Measurements from ENCODE around the gene P2RX1.

The P2RX1 gene

GRCh38 chr17:3926860-3927627, 10.8 kb upstream of the P2RX1 start:
- Mint-ChIP-seq H3K36me3 (ENCODE audit: insufficient read depth) (peaks cover 30% of the 10 kb centered on the region), H3K4me3 (no peak overlapping the region), H3K9me3 (no peaks in the 10 kb centered on the region), H3K27ac (ENCODE audit: low read depth) (peak overlapping the region; percentile 49), H3K27me3 (no peaks in the 10 kb centered on the region), H3K4me1 (peaks cover 6% of the 10 kb centered on the region)
- DNase-seq (ENCODE audit: low spot score in 2 of 2), result no peak
- ATAC-seq (replicated peaks; ENCODE audit: extremely low read depth, poor library complexity, severe bottlenecking), result no peak

- Mint-ChIP-seq H3K4me1 (peaks cover 6% of the 10 kb centered on the region), H3K36me3 (ENCODE audit: insufficient read depth) (peaks cover 26% of the 10 kb centered on the region)
Observed at GRCh38 chr17:3925684-3926485, 9.6 kb upstream of the P2RX1 start.

DNA sequence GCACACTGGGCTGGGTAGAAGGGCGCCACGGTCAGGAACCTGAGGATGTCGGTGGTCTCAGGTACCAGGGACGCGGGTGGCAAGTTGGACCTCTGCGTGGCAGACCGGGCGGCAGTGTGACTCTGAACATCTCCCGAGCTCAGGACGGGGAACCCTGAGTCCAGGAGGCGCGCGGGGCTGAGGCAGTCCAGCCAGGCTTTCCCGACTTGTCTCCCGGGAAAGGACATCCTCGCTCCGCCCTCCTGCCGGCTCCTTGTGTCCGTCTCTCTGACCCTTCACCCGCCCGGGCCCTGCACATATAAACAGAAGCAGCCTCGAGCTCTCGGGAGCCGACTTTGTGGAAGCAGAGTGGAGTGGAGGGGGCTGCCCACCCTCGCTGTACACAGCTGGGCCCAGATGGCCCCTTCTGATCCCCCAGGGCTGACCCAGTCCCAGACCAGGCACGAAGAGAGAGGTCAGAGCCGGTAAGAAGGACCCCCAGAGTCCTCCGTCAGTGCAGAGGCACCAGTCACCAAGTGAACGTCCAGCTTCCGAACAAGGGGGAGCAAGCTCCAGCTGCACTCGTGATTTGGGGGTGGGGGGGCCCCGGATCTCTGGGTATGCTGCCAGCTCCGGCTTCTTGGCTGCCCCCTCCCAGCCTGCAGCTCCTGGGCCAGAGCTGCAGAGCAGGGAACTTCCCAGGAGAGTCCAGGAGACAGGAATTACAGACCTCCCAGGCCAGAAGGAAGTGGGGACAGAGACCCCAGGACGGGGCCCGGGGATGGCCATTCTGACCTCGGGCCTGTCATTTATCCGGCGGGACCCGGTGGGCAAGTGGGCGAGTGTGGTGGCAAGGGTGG, 8.5 kb upstream of the P2RX1 start:
- no peak for ATAC-seq (replicated peaks; ENCODE audit: extremely low read depth, poor library complexity, severe bottlenecking)
- Mint-ChIP-seq H3K36me3 (ENCODE audit: insufficient read depth) (peaks cover 24% of the 10 kb centered on the region), H3K4me1 (peaks cover 6% of the 10 kb centered on the region), H3K27ac (ENCODE audit: low read depth) (peak overlapping the region; percentile 19), H3K27me3 (no peaks in the 10 kb centered on the region), H3K4me3 (no peak overlapping the region), H3K9me3 (no peaks in the 10 kb centered on the region)
- DNase-seq (ENCODE audit: low spot score in 2 of 2), result no peak

More at GRCh38 chr17:3925684-3926485, 9.6 kb upstream of the P2RX1 start:
- H3K27ac Mint-ChIP-seq (ENCODE audit: low read depth), result peak overlapping the region; percentile 19
- H3K27me3 Mint-ChIP-seq, result no peaks in the 10 kb centered on the region
- H3K9me3 Mint-ChIP-seq, result no peaks in the 10 kb centered on the region
- ATAC-seq (replicated peaks; ENCODE audit: extremely low read depth, poor library complexity, severe bottlenecking), result no peak
- no peak for DNase-seq (ENCODE audit: low spot score in 2 of 2)
- no peak overlapping the region for H3K4me3 Mint-ChIP-seq

DNA sequence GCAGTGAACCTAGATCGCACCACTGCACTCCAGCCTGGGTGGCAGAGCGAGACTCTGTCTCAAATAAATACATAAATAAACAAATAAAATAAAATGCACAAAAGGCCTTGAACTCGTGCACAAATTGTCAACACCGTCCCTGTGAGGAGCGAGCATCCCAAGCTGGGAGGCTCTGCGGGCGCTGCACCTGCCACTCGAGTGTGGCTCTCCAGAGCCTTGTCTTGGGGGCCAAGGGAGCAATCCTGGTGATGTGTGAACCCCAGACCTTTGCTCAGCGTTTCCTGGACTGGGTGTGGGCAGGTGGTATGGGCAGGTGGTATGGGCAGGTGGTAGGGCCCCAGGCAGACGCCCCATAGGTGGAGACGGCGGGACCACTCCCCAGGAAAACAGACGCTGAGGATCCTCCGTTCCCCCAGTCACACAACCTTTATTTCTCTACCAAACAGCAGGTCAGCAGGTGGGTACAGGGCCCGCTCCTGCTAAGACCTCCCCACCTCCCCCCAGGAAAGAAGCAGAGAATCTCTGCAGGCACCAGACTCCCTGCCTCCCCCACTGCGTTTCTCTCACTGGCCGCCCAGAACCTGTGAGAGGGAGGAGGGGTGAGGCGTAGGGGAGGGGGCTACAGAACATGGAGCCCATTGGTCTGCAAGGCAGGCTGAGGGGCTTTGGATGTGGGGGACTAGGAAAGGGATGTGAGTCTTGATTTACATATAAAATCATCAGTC, 7.4 kb upstream of the P2RX1 start:
- H3K4me3 Mint-ChIP-seq, result no peak overlapping the region
- H3K36me3 Mint-ChIP-seq (ENCODE audit: insufficient read depth), result peaks cover 21% of the 10 kb centered on the region
- H3K4me1 Mint-ChIP-seq, result peaks cover 7% of the 10 kb centered on the region
- ATAC-seq (replicated peaks; ENCODE audit: extremely low read depth, poor library complexity, severe bottlenecking) (no peak), DNase-seq (ENCODE audit: low spot score in 2 of 2) (no peak)
- peak overlapping the region; percentile 13 for H3K27ac Mint-ChIP-seq (ENCODE audit: low read depth)
- H3K27me3 Mint-ChIP-seq, result no peaks in the 10 kb centered on the region
- H3K9me3 Mint-ChIP-seq, result no peaks in the 10 kb centered on the region

- Mint-ChIP-seq H3K4me1 (peaks cover 10% of the 10 kb centered on the region), H3K4me3 (no peak overlapping the region), H3K27me3 (no peaks in the 10 kb centered on the region), H3K36me3 (ENCODE audit: insufficient read depth) (peaks cover 17% of the 10 kb centered on the region), H3K27ac (ENCODE audit: low read depth) (no peak overlapping the region), H3K9me3 (no peaks in the 10 kb centered on the region)
- no peak for ATAC-seq (replicated peaks; ENCODE audit: extremely low read depth, poor library complexity, severe bottlenecking)
- DNase-seq (ENCODE audit: low spot score in 2 of 2), result no peak
Observed at GRCh38 chr17:3922765-3923164, 6.5 kb upstream of the P2RX1 start.

DNA sequence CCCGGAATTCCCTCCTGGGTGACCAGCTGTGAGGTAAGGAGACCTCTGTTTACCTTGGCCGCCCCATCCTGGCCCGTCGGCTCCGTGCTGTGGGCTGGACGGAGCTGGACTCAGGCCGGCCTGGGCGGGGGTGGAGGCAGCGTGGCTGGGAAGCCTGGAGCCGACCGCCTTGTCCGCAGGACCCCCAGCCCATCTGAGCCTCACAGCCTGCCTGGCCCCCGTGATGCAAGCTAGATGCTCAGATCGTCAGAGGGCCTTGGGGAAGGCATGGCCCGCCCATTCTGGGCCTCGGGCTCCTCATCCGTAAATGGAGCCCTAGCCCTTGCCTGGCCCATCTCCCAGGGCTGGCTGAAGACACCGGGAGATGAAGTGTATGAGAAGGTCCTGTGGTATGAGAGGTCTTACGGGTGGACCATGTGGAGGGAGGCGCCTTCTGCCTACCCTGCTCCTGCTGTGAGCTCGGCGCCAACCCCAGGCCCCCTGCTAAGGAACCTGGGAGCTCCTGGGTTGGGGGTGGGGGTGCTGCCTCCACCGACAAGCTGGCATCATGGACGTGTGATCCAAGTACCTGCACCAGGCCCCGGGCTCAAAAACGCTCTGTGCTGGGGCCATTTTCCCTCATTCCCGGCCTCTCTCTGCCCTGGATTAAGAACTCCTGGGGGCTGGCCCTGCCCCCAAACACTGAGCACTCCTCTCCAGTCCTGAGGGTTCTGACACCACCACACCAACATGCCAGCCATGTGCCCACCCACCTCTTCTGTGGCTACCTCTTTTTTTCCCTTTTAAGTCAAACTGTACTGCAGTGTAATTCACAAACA, 5.4 kb upstream of the P2RX1 start:
- Mint-ChIP-seq H3K27me3 (no peaks in the 10 kb centered on the region), H3K36me3 (ENCODE audit: insufficient read depth) (peaks cover 17% of the 10 kb centered on the region), H3K9me3 (no peaks in the 10 kb centered on the region), H3K4me1 (peaks cover 18% of the 10 kb centered on the region), H3K27ac (ENCODE audit: low read depth) (peak overlapping the region; percentile 68), H3K4me3 (no peak overlapping the region)
- ATAC-seq (replicated peaks; ENCODE audit: extremely low read depth, poor library complexity, severe bottlenecking), result no peak
- DNase-seq (ENCODE audit: low spot score in 2 of 2), result no peak

GRCh38 chr17:3921006-3921405, 4.7 kb upstream of the P2RX1 start:
- ATAC-seq (replicated peaks; ENCODE audit: extremely low read depth, poor library complexity, severe bottlenecking) (no peak), DNase-seq (ENCODE audit: low spot score in 2 of 2) (no peak)
- Mint-ChIP-seq H3K9me3 (no peaks in the 10 kb centered on the region), H3K27ac (ENCODE audit: low read depth) (no peak overlapping the region), H3K4me3 (no peak overlapping the region), H3K36me3 (ENCODE audit: insufficient read depth) (peaks cover 16% of the 10 kb centered on the region), H3K4me1 (peaks cover 20% of the 10 kb centered on the region), H3K27me3 (no peaks in the 10 kb centered on the region)

- no peak for DNase-seq (ENCODE audit: low spot score in 2 of 2)
- Mint-ChIP-seq H3K9me3 (no peaks in the 10 kb centered on the region), H3K4me1 (peaks cover 32% of the 10 kb centered on the region), H3K27me3 (no peaks in the 10 kb centered on the region), H3K36me3 (ENCODE audit: insufficient read depth) (peaks cover 20% of the 10 kb centered on the region), H3K4me3 (no peak overlapping the region), H3K27ac (ENCODE audit: low read depth) (no peak overlapping the region)
- ATAC-seq (replicated peaks; ENCODE audit: extremely low read depth, poor library complexity, severe bottlenecking), result no peak
Observed at GRCh38 chr17:3919123-3919624, 2.9 kb upstream of the P2RX1 start.

- Mint-ChIP-seq H3K9me3 (no peaks in the 10 kb centered on the region), H3K36me3 (ENCODE audit: insufficient read depth) (peaks cover 21% of the 10 kb centered on the region), H3K27ac (ENCODE audit: low read depth) (no peak overlapping the region), H3K27me3 (no peaks in the 10 kb centered on the region), H3K4me1 (peaks cover 38% of the 10 kb centered on the region), H3K4me3 (peak overlapping the region; percentile 20)
- DNase-seq (ENCODE audit: low spot score in 2 of 2) (no peak), ATAC-seq (replicated peaks; ENCODE audit: extremely low read depth, poor library complexity, severe bottlenecking) (no peak)
Observed at GRCh38 chr17:3918372-3919122, 2.3 kb upstream of the P2RX1 start.

GRCh38 chr17:3917391-3917931, 1.2 kb upstream of the P2RX1 start:
- Mint-ChIP-seq H3K27ac (ENCODE audit: low read depth) (no peak overlapping the region), H3K4me3 (peak overlapping the region; percentile 16), H3K36me3 (ENCODE audit: insufficient read depth) (peaks cover 19% of the 10 kb centered on the region), H3K4me1 (peaks cover 39% of the 10 kb centered on the region), H3K9me3 (no peaks in the 10 kb centered on the region), H3K27me3 (no peaks in the 10 kb centered on the region)
- ATAC-seq (replicated peaks; ENCODE audit: extremely low read depth, poor library complexity, severe bottlenecking) (no peak), DNase-seq (ENCODE audit: low spot score in 2 of 2) (no peak)
